Lower leg skin (tissue), 4 donors: ENCODE measurements around the gene MAP4K5. TPM values are rescaled to one million over a fixed set of nuclear protein-coding genes. Genes with fewer than 3 reads are reported as not detected.

Experiments
- DNase-seq, 2 donors: peaks; one replicate each; pipeline ENCODE4 v3.0.0-alpha.2; 2019; ENCODE audit warnings: low spot score in 2 of 2
- H3K4me3 ChIP-seq: fragments of 200-600 bp; sonication (generic); 2 replicates; pipeline ENCODE4 v1.5.1; 2017; ENCODE audit warnings: mild to moderate bottlenecking, low read depth; ENCODE audit not compliant: poor library complexity, severe bottlenecking
- POLR2A ChIP-seq, 2 donors: fragments of 450-650 bp; IDR thresholded peaks; one replicate each; pipeline ENCODE4 v1.6.1; 2016 to 2017; ENCODE audit warnings: antibody characterized with exemption in 2 of 2, mild to moderate bottlenecking in 1 of 2, moderate library complexity in 1 of 2
- WGBS, 2 donors: methylation state at CpG; one replicate each; pipeline ENCODE4 v1.1.5; 2018; 5-methylcytosine and 5-hydroxymethylcytosine counted together
- intact Hi-C: fragments of 100-400 bp; cut with DNase I; formaldehyde crosslinking; loops from one replicate; pipeline ENCODE4 v1.15.0; 2023; ENCODE audit warnings: low total_unique reads
- total RNA-seq, 4 donors: library from RNA; depleted of rRNA; stranded (reverse); fragments of >200 nt; gene quantifications; one replicate each; pipeline ENCODE4 v1.1.0, GENCODE V29; 2016
- TF ChIP-seq, protein P1 (sequence below), 3 donors: fragments of 450-650 bp; IDR thresholded peaks; one replicate each; pipeline ENCODE4 v1.5.1; 2016; ENCODE audit warnings: antibody characterized with exemption in 3 of 3, mild to moderate bottlenecking in 3 of 3, moderate library complexity in 2 of 3

MAP4K5 gene
- total RNA-seq, 4 donors from 2014 or later: 119 to 292 (median 218) TPM

DNA sequence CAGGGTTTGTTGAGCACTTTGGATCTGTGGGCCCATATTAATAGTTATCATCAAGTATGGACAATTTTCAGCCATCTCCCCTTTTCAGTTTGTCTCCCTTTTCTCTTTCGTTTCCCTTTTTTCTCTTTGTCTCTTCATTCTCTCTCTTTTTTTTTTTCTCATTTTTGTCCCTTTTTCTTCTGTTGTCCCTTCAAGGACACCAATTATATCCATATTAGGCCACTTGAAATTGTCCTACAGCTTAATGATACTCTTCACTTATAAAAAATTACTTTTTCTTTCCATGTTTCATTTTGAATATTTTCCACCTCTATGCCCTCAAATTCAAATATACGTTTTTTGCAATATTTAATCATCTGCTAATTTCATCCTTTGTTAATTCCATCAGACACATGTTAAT lies 53.3 kb downstream of the MAP4K5 start:
- 96 to 98% methylated on average over 2 of the region's 2 CpGs for WGBS, 2 donors
- intact Hi-C loops: no loop called here
- H3K4me3 ChIP-seq: no peak overlapping the region
- TF ChIP-seq POLR2A (IDR thresholded peaks at IDR 0.05): no peak
- TF ChIP-seq, protein P1, sequence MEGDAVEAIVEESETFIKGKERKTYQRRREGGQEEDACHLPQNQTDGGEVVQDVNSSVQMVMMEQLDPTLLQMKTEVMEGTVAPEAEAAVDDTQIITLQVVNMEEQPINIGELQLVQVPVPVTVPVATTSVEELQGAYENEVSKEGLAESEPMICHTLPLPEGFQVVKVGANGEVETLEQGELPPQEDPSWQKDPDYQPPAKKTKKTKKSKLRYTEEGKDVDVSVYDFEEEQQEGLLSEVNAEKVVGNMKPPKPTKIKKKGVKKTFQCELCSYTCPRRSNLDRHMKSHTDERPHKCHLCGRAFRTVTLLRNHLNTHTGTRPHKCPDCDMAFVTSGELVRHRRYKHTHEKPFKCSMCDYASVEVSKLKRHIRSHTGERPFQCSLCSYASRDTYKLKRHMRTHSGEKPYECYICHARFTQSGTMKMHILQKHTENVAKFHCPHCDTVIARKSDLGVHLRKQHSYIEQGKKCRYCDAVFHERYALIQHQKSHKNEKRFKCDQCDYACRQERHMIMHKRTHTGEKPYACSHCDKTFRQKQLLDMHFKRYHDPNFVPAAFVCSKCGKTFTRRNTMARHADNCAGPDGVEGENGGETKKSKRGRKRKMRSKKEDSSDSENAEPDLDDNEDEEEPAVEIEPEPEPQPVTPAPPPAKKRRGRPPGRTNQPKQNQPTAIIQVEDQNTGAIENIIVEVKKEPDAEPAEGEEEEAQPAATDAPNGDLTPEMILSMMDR (IDR thresholded peaks at IDR 0.05): no peak
- DNase-seq: no peak

DNA sequence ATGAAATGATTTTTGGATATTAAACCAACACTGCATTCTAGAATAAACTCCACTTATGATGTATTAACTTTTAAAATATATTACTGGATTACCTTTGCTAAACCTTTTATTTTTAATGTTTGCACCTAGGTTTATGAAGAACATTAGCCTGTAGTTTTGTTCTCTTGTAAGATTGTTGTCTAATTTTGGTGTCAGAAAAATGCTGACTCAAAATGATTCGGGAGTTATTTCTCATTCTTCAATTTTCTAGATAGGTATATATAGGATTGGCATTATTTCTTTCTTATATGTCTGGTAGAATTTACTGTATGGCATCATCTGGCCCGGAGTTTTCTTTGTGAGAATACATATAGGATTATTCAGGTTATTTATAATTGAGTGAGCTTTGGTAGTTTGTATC lies 54.6 kb downstream of the MAP4K5 start:
- no peak for DNase-seq
- H3K4me3 ChIP-seq: no peak overlapping the region
- intact Hi-C loops: no loop called here
- TF ChIP-seq, protein P1 (IDR thresholded peaks at IDR 0.05): no peak
- no peak for TF ChIP-seq POLR2A (IDR thresholded peaks at IDR 0.05)
- 92 to 93% methylated on average over 2 of the region's 2 CpGs for WGBS, 2 donors

DNA sequence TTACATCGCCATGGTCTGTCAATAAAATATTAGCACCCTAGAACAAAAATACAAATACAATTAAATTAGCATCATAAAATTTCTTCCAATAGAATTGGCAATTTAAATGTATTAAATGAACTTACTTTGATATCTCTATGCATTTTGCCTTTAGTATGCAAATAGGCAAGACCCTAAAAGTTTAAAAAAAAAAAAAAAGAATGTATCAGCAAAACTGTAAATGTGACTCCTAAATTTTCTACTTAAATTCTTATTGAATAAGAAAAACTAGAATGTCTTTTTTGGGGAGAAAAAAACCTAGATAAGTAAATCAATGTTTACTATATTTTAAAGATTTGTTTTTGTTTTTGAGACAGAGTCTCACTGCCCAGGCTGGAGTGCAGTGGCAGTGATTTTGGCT lies 56.2 kb downstream of the MAP4K5 start:
- no peak overlapping the region for H3K4me3 ChIP-seq
- intact Hi-C loops: no loop called here
- DNase-seq: no peak
- WGBS, 2 donors: 96 to 97% methylated on average over 1 of the region's 1 CpG
- TF ChIP-seq POLR2A (IDR thresholded peaks at IDR 0.05): no peak
- TF ChIP-seq, protein P1 (IDR thresholded peaks at IDR 0.05): no peak

DNA sequence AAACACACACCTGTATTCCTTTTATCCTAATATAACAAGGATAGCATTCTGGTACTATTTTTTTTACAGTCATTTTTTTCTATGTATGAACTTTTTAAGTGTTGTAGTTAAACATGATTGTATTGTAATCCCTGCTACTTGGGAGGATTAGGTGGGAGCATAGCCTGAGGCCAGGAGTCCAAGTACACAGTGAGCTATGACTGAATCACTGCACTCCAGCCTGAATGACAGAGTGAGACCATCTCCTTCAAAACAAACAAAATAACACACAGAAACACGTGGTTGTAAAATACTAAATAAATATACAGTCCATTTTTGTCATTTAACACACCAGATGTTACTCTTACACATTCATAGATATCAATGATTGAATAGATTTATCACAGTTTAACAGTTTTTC lies 56.9 kb downstream of the MAP4K5 start:
- no peak for TF ChIP-seq POLR2A (IDR thresholded peaks at IDR 0.05)
- TF ChIP-seq, protein P1 (IDR thresholded peaks at IDR 0.05): no peak
- intact Hi-C loops: no loop called here
- H3K4me3 ChIP-seq: no peak overlapping the region
- 58 to 64% methylated on average over 1 of the region's 1 CpG for WGBS, 2 donors
- no peak for DNase-seq

DNA sequence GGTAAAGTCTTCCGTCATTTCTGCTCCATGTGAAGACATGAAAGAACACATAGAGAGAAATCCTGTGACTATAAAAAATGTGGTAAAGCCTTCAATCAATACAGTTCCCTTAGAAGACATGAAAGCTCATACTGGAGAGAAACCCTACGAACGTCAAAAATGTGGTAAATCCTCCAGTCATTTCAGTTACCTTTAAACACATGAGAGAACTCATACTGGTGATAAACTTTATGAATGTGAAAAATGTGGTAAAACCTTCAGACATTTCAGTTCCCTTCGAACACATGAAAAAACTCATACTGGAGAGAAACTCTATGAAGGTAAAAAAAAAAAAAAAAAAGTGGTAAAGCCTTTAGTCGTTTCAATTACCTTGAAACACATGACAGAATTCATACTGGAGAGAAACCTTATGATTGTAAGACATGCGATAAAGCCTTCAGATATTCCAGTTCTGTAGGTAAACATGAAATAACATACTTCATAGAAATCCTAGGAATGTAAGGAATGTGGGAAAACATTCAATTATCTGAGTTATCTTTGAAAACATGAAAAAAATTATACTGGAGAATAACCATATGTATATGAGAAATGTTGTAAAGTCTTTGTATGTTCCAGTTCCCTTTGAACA lies 60.4 kb downstream of the MAP4K5 start:
- no peak for TF ChIP-seq POLR2A (IDR thresholded peaks at IDR 0.05)
- TF ChIP-seq, protein P1 (IDR thresholded peaks at IDR 0.05): no peak
- no peak for DNase-seq
- H3K4me3 ChIP-seq: no peak overlapping the region
- 72 to 73% methylated on average over 6 of the region's 6 CpGs for WGBS, 2 donors
- intact Hi-C loops: no loop called here

DNA sequence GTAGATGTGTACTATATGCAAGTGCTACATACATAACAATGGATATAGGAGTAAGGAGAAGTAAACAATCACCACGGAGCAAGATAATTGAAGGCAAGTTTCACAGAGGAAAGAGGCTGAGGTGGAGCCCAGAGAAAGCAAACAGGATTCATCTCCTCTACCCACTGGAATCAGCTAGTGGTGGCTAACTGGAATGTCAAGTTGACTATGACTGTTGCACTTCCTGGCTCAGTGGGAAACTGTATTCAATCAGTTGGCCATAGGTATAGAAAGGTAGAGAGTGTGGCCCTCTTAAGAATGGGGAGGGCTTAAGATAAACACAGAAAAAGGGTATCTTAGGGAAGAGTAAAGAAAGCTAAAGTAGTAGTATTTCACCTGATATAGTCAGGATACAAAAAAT lies 62.4 kb downstream of the MAP4K5 start:
- no peak for DNase-seq
- intact Hi-C loops: no loop called here
- TF ChIP-seq, protein P1 (IDR thresholded peaks at IDR 0.05): no peak
- no peak for TF ChIP-seq POLR2A (IDR thresholded peaks at IDR 0.05)
- no peak overlapping the region for H3K4me3 ChIP-seq
- 67 to 80% methylated on average over 1 of the region's 1 CpG for WGBS, 2 donors
